GM21390 (cell line): ENCODE results near the gene NXF3.
"Not testable (repeated sequence)": the region's sequence is repeated elsewhere in the genome, so short reads cannot be mapped to it uniquely, and the experiment has no call there.

Experiments
- ATAC-seq: cut with Tn5 transposase; IDR thresholded peaks from one replicate; pipeline ENCODE4 v1.9.1; 2021; ENCODE audit not compliant: unreplicated experiment

Gene NXF3, protein sequence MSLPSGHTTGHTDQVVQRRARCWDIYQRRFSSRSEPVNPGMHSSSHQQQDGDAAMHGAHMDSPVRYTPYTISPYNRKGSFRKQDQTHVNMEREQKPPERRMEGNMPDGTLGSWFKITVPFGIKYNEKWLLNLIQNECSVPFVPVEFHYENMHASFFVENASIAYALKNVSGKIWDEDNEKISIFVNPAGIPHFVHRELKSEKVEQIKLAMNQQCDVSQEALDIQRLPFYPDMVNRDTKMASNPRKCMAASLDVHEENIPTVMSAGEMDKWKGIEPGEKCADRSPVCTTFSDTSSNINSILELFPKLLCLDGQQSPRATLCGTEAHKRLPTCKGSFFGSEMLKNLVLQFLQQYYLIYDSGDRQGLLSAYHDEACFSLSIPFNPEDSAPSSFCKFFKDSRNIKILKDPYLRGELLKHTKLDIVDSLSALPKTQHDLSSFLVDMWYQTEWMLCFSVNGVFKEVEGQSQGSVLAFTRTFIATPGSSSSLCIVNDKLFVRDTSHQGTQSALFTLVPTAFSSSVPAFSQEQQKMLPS

GRCh38 chrX:103092942-103093341 is at the start of gene NXF3:
NXF3 (minus strand) TSS chrX:103093143; CDS start chrX:103093023, 120 bp downstream.
- no peak for ATAC-seq

GRCh38 chrX:103136528-103136927 is 43.6 kb upstream of the NXF3 start:
- ATAC-seq: not testable (repeated sequence)

- no peak for ATAC-seq
These were observed 31.3 kb upstream of the NXF3 start for GRCh38 chrX:103124284-103124683.

- ATAC-seq: no peak
These were observed 27.8 kb upstream of the NXF3 start for GRCh38 chrX:103120748-103121147.

DNA sequence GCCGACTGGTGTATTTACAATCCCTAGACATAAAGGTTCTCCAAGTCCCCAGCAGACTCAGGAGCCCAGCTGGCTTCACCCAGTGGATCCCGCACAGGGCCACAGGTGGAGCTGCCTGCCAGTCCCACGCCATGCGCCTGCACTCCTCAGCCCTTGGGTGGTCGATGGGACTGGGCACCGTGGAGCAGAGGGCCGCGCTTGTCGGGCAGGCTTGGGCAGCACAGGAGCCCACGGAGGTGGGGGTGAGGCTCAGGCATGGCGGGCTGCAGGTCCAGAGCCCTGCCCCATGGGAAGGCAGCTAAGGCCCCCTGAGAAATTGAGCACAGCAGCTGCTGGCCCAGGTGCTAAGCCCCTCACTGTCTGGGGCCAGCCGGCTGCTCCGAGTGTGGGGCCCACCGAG is 24.0 kb upstream of the NXF3 start:
- ATAC-seq: not testable (repeated sequence)

- ATAC-seq: not testable (repeated sequence)
These were observed 16.6 kb upstream of the NXF3 start for GRCh38 chrX:103109497-103109896.

DNA sequence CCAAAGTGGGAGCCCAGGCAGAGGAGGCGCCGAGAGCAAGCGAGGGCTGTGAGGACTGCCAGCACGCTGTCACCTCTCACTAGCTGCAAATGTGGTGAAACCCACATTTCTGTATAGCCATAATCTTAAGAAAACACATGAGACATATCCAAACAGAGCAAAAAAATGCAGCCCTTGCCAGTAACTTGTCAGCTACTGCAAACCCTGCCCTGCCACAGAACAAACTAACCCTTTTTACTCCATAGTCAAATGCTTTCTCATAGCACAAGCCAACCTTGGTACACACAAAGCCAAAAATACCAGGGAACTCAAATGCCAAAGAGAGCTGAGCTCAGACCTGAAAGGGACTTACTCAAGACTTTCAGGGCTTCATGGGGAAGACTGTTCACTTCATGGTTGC is 14.9 kb upstream of the NXF3 start:
- ATAC-seq: no peak

DNA sequence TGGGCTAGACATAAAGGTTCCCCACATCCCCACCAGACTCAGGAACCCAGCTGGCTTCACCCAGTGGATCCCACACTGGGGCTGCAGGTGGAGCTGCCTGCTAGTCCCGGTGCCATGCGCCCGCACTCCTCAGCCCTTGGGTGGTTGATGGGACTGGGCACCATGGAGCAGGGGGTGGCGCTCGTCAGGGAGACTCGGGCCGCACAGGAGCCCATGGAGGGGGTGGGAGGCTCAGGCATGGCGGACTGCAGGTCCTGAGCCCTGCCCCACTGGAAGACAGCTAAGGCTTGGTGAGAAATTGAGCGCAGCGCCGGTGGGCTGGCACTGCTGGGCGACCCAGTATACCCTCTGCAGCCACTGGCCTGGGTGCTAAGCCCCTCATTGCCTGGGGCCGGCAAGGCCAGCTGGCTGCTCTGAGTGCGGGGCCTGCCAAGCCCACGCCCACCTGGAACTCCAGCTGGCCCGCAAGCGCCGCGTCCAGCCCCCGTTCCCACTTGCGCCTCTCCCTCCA is 14.3 kb upstream of the NXF3 start:
- ATAC-seq: not testable (repeated sequence)

DNA sequence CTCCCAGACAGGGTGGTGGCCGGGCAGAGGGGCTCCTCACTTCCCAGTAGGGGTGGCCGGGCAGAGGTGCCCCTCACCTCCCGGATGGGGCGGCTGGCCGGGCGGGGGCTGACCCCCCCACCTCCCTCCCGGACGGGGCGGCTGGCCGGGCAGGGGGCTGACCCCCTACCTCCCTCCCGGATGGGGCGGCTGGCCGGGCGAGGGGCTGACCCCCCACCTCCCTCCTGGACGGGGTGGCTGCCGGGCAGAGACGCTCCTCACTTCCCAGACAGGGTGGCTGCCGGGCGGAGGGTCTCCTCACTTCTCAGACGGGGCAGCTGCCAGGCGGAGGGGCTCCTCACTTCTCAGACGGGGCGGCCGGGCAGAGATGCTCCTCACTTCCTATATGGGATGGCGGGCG is 11.4 kb upstream of the NXF3 start:
- not testable (repeated sequence) for ATAC-seq

DNA sequence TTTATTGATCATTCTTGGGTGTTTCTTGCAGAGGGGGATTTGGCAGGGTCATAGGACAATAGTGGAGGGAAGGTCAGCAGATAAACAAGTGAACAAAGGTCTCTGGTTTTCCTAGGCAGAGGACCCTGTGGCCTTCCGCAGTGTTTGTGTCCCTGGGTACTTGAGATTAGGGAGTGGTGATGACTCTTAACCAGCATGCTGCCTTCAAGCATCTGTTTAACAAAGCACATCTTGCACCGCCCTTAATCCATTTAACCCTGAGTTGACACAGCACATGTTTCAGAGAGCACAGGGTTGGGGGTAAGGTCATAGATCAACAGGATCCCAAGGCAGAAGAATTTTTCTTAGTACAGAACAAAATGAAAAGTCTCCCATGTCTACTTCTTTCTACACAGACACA is 10.9 kb upstream of the NXF3 start:
- not testable (repeated sequence) for ATAC-seq

DNA sequence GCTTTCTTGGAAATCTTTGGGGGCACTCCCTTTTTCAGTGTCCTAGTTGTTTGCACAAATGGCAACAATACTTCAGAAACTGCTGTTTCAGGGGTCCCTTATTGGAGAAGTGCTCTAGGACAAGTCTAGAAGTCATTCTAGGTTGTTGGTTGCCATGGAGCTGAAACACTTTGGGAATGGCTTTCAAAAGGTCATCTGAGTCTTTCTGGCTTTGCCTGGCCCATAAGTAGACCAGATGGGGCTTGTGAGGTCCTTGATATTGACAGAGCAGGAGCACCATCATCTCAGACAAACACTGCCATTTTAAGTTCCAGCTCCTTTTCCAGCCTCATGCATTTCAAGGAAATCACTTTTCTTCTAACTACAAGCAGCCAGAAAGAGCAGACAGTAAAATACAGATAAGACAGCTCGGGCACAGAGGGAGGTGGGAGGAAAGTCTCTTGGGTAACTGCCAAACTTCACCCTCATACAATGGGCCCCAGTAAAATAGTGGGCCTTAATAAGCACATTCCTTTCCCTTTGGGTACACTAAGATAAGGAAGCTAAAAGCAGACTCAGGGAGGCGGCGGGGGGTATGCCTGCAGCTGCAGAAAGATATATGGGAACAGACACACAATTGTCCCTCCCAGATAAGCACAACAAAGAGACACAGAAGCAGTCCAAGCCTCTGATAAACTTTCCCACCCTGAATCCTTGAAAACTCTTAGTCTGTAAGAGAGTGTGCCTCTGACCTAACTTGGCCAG is 8.5 kb upstream of the NXF3 start:
- ATAC-seq: no peak

DNA sequence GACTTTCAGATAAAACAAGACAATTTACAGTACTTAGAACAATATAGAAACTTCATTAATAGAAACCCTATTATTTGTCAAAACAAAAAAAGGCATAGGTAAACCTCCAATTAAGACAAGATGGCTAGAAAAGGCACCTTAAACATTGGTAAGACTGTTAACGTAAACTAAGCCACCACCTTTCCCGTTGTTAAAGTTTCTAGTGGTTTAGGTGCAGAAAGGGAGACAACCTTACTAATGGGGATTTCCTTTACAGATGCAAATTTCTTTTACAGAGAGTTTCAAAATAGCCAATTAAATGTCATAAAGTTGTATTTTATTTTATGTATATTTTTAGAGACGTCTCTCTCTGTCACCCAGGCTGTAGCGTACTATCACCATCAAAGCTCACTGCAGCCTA is 7.5 kb upstream of the NXF3 start:
- ATAC-seq: no peak

DNA sequence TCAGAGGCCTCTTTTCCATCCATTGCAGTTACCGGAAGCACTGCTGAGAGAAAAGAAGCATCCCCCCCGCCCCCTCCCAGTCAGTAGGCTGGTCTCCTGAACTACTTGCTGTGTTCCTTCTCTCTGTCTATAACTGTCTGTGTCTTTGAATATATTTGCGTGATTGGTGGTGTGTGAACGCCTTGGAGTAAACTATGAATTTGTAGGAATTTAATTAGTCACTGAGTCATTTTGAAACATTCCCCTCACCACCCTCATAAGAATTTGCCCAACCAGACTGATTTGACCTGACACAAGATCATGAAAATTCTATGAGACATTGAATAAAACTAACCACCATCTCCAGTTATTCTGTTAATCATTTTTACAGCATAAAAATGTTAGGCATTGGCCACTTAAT is 6.7 kb upstream of the NXF3 start:
- no peak for ATAC-seq

DNA sequence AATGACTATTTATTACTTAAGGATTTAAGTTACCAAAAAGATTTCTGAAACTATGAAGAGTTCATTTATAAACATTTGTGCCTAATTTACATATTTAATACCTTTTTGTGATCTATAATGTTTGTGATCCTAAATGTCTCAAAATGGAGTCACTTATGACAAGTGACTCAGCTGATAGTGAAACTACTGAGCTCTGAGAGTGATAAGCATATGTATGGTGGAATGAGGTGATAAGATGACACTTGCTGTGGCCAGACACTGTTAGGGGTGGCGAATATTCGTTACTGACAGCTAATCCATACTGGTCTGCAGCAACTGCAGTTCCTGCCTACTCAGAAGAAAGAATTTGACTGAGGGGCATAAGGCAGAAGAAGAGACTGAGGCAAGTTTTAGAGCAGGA is 5.5 kb upstream of the NXF3 start:
- no peak for ATAC-seq

GRCh38 chrX:103081051-103081450 is 11.9 kb downstream of the NXF3 start:
- no peak for ATAC-seq

DNA sequence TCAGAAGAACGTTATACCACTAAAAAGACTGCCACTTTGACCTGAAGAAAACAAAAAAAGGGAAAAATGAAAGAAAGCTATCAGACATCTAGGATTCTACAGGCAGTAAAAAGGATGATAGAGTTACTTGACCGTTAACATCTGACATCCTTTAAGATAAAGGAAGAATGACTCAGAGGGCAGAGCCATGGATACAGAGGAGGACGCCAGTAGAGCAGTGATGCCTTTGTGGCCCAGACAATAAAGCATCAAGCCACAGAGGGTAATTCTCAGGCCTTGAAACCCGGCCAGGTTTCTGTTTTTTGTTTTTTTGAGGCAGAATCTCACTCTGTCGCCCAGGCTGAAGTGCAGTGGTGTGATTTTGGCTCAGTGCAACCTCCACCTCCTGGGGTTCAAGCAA is 19.5 kb downstream of the NXF3 start:
- no peak for ATAC-seq

GRCh38 chrX:103066606-103067005 is 26.3 kb downstream of the NXF3 start:
- no peak for ATAC-seq

DNA sequence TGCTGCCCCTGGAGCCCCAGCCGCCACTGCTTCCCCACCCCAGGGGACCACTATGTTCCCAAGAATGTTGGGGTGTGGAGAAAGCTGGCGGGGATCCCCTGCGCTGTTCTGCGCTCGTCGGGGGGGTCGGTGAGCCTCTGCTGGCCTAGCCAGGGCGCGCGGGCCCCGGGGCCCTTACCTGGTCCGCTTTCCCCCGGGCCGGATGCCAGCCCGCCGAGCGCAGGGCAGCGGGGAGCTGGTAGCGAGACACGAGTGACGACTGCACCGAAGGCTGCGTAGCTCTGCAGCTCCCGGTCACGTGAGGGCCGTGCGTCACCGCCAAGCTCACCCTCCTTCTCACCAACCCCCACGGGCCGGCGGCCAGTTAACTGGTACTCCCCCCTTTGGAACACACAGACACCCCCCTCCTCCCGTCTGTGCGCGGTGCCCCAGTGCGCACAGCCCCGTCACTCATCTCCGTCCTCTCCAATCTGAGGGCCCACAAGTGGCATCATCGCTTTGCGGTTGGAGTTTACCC is 29.0 kb downstream of the NXF3 start, which contains the start of gene BEX1:
Gene BEX1 (minus strand): TSS at position 254 of the 517 bp plus-strand sequence. CDS start 897 bp downstream, outside the sequence.
- no peak for ATAC-seq

DNA sequence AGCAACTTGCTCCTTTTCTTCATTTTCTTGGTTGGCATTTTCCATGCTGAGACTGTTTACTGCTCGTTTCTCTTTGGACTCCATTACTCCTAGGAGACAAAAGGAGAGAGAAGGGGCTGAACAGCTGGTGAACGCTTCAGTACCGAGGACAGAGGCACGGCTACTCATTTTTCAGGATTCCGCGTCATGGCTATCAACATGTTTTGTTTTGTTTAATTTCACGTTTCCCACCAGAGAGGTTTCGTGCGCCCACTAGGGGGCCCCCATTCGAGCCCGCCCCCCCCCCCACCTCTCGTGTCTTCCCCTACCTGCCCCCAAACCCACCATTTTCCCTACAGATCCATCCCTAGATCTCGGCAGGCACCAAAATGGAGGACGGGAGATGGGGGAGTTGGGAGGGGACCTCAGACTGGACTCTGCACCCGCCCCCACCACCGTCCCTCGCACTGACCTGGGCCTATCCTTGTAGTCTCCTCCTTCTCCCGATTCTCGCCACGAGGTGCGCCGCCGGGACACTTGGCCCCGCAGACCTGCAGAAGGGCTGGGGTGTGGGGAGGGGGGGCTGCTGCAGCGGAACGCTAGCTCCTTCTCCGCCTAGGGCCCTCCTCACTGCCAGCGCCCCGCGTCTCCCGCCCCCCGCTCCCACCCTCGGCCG is 29.6 kb downstream of the NXF3 start:
- ATAC-seq: no peak

DNA sequence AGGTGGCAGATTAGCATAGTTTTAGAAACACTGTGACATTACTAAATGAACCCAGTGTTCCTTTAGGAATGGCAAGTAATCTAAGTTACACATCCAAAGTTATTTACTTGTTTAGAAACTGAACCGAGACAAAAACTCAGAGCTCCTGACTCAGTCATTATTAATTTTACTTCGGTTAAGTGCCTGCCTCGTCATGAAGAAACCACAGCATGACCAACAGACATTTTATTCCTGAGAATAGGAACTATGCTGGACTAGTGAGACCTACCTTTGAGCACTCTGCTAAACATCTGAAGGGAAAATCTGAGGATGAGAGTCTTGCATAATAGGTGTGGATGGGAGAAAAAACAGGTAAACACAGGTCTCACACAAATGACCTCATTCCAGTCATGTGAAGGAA is 31.5 kb downstream of the NXF3 start:
- ATAC-seq: no peak

- no peak for ATAC-seq
These were observed 36.0 kb downstream of the NXF3 start for GRCh38 chrX:103056902-103057301.
